ENCODE measurements around the gene JMJD8.

JMJD8 gene

GRCh38 chr16:674968-675883 lies 8.9 kb downstream of the JMJD8 start, which contains the start of gene RHBDL1:
RHBDL1 (plus strand) TSS chr16:675671; CDS start chr16:675791, 120 bp downstream.
- POLR2A ChIA-PET, result interaction anchor here (0.7 to 2.6 kb wide), 8 partner anchors 8 to 289 kb away, joined by 3 to 10 read pairs (median 5); partner anchors contain the start of genes JMJD8, METTL26, RHOT2 and WDR24
- H3K4me1 ChIP-seq (ENCODE audit: control insufficient read depth, insufficient read depth, low read length), result peaks cover 5% of the 10 kb centered on the region; the same call in 1 of the 2 replicates
- H3K9me3 ChIP-seq (ENCODE audit: control insufficient read depth, insufficient read depth, low read depth, low read length), result no peaks in the 10 kb centered on the region
- CTCF ChIA-PET, result interaction anchor here (0.6 to 1.4 kb wide), 3 partner anchors 11 to 97 kb away, joined by 3 to 8 read pairs (median 4); no protein-coding TSS in a partner anchor
- peaks cover 0 to 50% of the 10 kb centered on the region in 2 experiments; a peak in 1 of 3 replicates for H3K36me3 ChIP-seq (ENCODE audit: control insufficient read depth in 2 of 2, insufficient read depth in 1 of 2, low read length in 2 of 2)
- no peak within 1 kb of the TSS for H3K27ac ChIP-seq (ENCODE audit: extremely low read depth, low read depth, low read length)
- H3K4me3 ChIP-seq (ENCODE audit: low read depth, low read length), result no peak within 1 kb of the TSS
- peak; percentile 41; the same call in 1 of the 2 replicates for TF ChIP-seq KLF8 (tag by site-specific recombination; IDR thresholded peaks at IDR 0.05)
- TF ChIP-seq GLIS1 (tag by site-specific recombination; IDR thresholded peaks at IDR 0.05), result peak; percentile 37
- TF ChIP-seq ZNF37A (tag by site-specific recombination; IDR thresholded peaks at IDR 0.05), result no peak
- no peak for TF ChIP-seq ZEB2 (tag by site-specific recombination; IDR thresholded peaks at IDR 0.05)
- peak; percentile 57; the same call in 1 of the 2 replicates for TF ChIP-seq PATZ1 (tag by site-specific recombination; IDR thresholded peaks at IDR 0.05)
- no peak for TF ChIP-seq ZNF404 (tag by site-specific recombination; IDR thresholded peaks at IDR 0.05)
- TF ChIP-seq ZNF521 (tag by site-specific recombination; IDR thresholded peaks at IDR 0.05), result no peak
- TF ChIP-seq, protein P1, sequence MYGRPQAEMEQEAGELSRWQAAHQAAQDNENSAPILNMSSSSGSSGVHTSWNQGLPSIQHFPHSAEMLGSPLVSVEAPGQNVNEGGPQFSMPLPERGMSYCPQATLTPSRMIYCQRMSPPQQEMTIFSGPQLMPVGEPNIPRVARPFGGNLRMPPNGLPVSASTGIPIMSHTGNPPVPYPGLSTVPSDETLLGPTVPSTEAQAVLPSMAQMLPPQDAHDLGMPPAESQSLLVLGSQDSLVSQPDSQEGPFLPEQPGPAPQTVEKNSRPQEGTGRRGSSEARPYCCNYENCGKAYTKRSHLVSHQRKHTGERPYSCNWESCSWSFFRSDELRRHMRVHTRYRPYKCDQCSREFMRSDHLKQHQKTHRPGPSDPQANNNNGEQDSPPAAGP (tag by site-specific recombination; IDR thresholded peaks at IDR 0.05), result 0 out of 2 replicates have a peak, but pooled peaks have one; percentile 26
- TF ChIP-seq ZBTB7A (tag by site-specific recombination; IDR thresholded peaks at IDR 0.05; ENCODE audit: low read depth), result peak; percentile 41; the same call in 1 of the 2 replicates
- TF ChIP-seq PBX3 (CRISPR knock-in tag; IDR thresholded peaks at IDR 0.05), result peak; percentile 22; the same call in 1 of the 2 replicates
- TF ChIP-seq BCL11B (tag by site-specific recombination; IDR thresholded peaks at IDR 0.05; ENCODE audit: low read depth), result peak; percentile 94
- TF ChIP-seq KLF9 (tag by site-specific recombination; IDR thresholded peaks at IDR 0.05; ENCODE audit: low read depth), result peak; percentile 75
- TF ChIP-seq ZSCAN4 (tag by site-specific recombination; IDR thresholded peaks at IDR 0.05), result no peak
- no peak for TF ChIP-seq ZNF391 (tag by site-specific recombination; IDR thresholded peaks at IDR 0.05; ENCODE audit: borderline replicate concordance, low read depth)
- peak; percentile 63 for TF ChIP-seq KLF10 (tag by site-specific recombination; IDR thresholded peaks at IDR 0.05)
- TF ChIP-seq, protein P2, sequence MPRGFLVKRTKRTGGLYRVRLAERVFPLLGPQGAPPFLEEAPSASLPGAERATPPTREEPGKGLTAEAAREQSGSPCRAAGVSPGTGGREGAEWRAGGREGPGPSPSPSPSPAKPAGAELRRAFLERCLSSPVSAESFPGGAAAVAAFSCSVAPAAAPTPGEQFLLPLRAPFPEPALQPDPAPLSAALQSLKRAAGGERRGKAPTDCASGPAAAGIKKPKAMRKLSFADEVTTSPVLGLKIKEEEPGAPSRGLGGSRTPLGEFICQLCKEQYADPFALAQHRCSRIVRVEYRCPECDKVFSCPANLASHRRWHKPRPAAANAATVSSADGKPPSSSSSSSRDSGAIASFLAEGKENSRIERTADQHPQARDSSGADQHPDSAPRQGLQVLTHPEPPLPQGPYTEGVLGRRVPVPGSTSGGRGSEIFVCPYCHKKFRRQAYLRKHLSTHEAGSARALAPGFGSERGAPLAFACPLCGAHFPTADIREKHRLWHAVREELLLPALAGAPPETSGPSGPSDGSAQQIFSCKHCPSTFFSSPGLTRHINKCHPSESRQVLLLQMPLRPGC (tag by site-specific recombination; IDR thresholded peaks at IDR 0.05), result 0 out of 2 replicates have a peak, but pooled peaks have one; percentile 11
- peak; percentile 21; the same call in 1 of the 2 replicates for TF ChIP-seq ZNF341 (tag by site-specific recombination; IDR thresholded peaks at IDR 0.05; ENCODE audit: low read depth)
- TF ChIP-seq GLIS2 (tag by site-specific recombination; IDR thresholded peaks at IDR 0.05), result 0 out of 2 replicates have a peak, but pooled peaks have one; percentile 10
- TF ChIP-seq ZNF600 (tag by site-specific recombination; IDR thresholded peaks at IDR 0.05), result 0 out of 2 replicates have a peak, but pooled peaks have one; percentile 32
- TF ChIP-seq ZIC2 (tag by site-specific recombination; IDR thresholded peaks at IDR 0.05), result peak; percentile 84
- TF ChIP-seq, protein P3, sequence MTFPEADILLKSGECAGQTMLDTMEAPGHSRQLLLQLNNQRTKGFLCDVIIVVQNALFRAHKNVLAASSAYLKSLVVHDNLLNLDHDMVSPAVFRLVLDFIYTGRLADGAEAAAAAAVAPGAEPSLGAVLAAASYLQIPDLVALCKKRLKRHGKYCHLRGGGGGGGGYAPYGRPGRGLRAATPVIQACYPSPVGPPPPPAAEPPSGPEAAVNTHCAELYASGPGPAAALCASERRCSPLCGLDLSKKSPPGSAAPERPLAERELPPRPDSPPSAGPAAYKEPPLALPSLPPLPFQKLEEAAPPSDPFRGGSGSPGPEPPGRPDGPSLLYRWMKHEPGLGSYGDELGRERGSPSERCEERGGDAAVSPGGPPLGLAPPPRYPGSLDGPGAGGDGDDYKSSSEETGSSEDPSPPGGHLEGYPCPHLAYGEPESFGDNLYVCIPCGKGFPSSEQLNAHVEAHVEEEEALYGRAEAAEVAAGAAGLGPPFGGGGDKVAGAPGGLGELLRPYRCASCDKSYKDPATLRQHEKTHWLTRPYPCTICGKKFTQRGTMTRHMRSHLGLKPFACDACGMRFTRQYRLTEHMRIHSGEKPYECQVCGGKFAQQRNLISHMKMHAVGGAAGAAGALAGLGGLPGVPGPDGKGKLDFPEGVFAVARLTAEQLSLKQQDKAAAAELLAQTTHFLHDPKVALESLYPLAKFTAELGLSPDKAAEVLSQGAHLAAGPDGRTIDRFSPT (tag by site-specific recombination; IDR thresholded peaks at IDR 0.05), result peak; percentile 62
- TF ChIP-seq SP2 (tag by site-specific recombination; IDR thresholded peaks at IDR 0.05), result peak; percentile 46; the same call in 1 of the 2 replicates
- TF ChIP-seq OSR2 (tag by site-specific recombination; IDR thresholded peaks at IDR 0.05), result peak; percentile 41; the same call in 1 of the 2 replicates
- no peak for TF ChIP-seq ZNF670 (tag by site-specific recombination; IDR thresholded peaks at IDR 0.05; ENCODE audit: low read depth)
- no peak for TF ChIP-seq ZNF777 (tag by site-specific recombination; IDR thresholded peaks at IDR 0.05; ENCODE audit: borderline replicate concordance)
- TF ChIP-seq ZNF221 (tag by site-specific recombination; IDR thresholded peaks at IDR 0.05; ENCODE audit: borderline replicate concordance), result no peak

Data from HEK293 (cell line).